ENCODE measurements around the gene C11orf42.

C11orf42 gene

DNA sequence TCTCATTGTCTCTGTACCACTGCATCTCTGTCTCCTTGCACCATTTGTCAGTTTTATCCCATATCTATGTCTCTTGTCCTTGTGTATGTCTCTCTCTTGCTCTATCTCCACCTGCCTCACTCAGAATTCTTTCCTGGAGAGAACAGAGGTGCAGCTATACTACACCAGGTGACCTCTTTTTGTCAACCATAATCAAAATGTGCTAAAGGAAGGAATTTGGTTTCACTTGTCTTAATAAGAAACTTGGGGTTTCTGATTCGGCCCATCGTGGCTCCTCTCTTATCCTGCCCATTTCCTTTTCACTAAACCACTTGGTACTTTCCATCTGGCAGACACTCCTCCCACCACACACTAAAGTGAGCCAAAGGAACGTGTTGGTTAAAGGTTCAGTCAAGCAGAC is 2.0 kb upstream of the C11orf42 start:
- ChIA-PET POLR2A (no interaction called here), CTCF (interaction anchor here (2.4 kb wide), 1 partner anchor 13 kb away, joined by 8 read pairs; no protein-coding TSS in a partner anchor)
- TF ChIP-seq, protein P1, sequence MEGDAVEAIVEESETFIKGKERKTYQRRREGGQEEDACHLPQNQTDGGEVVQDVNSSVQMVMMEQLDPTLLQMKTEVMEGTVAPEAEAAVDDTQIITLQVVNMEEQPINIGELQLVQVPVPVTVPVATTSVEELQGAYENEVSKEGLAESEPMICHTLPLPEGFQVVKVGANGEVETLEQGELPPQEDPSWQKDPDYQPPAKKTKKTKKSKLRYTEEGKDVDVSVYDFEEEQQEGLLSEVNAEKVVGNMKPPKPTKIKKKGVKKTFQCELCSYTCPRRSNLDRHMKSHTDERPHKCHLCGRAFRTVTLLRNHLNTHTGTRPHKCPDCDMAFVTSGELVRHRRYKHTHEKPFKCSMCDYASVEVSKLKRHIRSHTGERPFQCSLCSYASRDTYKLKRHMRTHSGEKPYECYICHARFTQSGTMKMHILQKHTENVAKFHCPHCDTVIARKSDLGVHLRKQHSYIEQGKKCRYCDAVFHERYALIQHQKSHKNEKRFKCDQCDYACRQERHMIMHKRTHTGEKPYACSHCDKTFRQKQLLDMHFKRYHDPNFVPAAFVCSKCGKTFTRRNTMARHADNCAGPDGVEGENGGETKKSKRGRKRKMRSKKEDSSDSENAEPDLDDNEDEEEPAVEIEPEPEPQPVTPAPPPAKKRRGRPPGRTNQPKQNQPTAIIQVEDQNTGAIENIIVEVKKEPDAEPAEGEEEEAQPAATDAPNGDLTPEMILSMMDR (IDR thresholded peaks at IDR 0.05; ENCODE audit: control extremely low read depth, extremely low read depth, low read depth, missing control alignments), result no peak
- no peak for DNase-seq (ENCODE audit: extremely low spot score)

DNA sequence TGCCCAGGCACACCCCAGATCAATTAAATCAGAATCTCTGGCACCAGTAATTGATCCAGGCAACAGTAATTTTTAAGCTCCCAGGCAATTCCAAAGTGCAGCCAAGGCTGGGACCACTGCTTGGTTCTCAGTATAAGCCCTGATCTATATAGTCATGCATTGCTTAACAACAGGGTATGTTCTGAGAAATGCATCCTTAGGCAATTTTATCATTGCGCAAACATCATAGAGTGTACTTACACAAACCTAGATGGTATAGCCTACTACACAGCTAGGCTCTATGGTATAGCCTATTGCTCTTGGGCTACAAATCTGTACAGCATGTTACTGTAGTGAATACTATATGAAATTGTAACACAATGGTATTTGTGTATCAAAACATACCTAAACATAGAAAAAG is 651 bp upstream of the C11orf42 start:
- DNase-seq (ENCODE audit: extremely low spot score), result no peak
- TF ChIP-seq, protein P1 (IDR thresholded peaks at IDR 0.05; ENCODE audit: control extremely low read depth, extremely low read depth, low read depth, missing control alignments), result no peak
- CTCF ChIA-PET, result interaction anchor here (0.9 to 2.4 kb wide), 2 partner anchors 11 to 148 kb away, joined by 5 to 8 read pairs; no protein-coding TSS in a partner anchor
- POLR2A ChIA-PET, result no interaction called here

DNA sequence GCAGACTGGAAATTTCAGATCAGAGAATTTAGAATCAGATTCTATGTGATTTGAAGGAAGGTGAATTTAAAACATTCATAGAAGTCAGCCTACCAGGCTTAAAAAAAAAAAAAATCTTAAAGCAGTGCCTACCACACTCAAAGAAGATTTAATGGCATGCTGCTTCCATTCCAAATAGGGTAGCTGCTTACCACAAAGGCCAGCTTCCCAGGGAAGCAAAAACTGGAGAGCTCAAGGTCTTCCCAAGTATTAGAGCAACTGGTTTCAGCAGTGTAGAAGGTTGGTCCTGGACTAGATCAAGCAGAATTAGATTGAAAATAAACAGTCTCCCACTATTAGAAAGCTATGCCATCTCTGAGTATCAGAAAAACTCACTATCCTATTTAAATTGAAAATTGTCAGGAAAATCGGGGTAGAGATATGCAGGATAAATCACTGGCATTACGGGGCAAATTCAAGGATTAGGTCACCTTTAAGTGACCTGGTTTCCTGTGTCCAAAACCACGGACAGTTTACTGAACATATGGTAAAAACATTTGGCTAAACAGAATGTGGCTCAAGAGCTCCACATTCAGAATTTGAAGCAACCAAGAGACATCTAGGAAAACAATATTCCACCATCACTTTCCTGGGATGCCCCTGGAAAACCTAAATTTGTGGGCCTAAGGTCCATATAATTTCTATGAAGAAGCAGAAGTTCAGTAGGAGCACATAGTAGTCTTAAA is 1.3 kb downstream of the C11orf42 start:
- TF ChIP-seq, protein P1 (IDR thresholded peaks at IDR 0.05; ENCODE audit: control extremely low read depth, extremely low read depth, low read depth, missing control alignments), result no peak
- CTCF ChIA-PET, result interaction anchor here (1.0 to 1.6 kb wide), 7 partner anchors 9 to 147 kb away, joined by 3 to 5 read pairs (median 3); no protein-coding TSS in a partner anchor

DNA sequence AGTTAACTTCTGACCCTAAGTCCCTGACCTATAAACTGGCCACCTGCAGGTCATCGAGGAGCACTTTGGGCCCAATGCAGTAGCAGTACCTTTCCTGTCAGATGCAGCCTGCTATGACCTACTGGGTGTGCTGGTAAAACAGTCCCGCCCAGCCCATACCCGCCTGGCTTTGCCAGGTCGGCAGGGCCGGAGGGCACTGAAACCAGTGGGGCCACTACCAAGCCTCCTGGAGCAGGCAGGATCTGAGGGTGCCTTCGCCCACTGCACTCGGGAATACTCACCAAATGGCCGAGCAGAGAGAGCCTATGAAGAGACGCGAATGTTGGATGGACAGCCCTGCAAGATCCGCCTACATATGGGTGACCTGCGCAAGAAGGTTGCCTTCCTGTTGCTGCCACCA is 4.4 kb downstream of the C11orf42 start:
- TF ChIP-seq, protein P1 (IDR thresholded peaks at IDR 0.05; ENCODE audit: control extremely low read depth, extremely low read depth, low read depth, missing control alignments), result no peak
- POLR2A ChIA-PET, result no interaction called here
- CTCF ChIA-PET, result no interaction called here
- DNase-seq (ENCODE audit: extremely low spot score), result no peak

More for the DNA sequence above, 1.3 kb downstream of the C11orf42 start:
- POLR2A ChIA-PET, result interaction anchor here (0.6 kb wide), 1 partner anchor 127 kb away, joined by 4 read pairs; no protein-coding TSS in a partner anchor
- no peak for DNase-seq (ENCODE audit: extremely low spot score)

DNA sequence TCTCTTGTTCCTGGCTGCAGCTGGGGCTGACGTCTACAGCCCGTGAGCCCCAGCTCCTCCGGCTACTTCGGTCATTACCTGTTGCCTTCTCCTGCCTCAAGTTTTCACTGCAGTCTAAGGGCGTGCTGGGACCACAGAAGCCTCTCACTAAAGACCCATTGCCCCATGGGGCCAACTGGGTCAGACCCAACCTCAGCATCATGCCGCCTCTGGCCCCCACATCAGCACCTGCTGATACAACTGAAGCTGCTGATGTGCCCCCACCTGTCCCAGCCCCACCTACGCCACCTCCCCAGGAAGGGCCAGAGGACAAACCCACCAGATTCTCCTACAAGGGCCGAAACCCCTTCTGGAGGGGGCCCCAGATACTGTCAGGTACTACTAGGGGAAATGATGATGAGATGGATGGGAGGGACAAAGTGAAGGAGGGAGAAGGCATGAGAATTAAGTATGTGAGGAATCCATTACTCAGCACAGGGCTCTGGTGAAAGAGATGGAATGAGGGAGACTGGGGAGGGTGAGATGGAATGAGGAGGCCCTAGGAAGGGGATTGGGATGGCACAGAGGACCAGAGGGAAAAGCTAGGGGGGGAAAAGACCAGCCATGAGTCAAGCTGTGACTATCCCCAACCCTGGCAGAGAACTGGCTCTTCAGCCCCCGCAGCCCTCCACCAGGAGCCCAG is 5.1 kb downstream of the C11orf42 start:
- ChIA-PET POLR2A (no interaction called here), CTCF (no interaction called here)
- TF ChIP-seq, protein P1 (IDR thresholded peaks at IDR 0.05; ENCODE audit: control extremely low read depth, extremely low read depth, low read depth, missing control alignments), result no peak
- no peak for DNase-seq (ENCODE audit: extremely low spot score)

DNA sequence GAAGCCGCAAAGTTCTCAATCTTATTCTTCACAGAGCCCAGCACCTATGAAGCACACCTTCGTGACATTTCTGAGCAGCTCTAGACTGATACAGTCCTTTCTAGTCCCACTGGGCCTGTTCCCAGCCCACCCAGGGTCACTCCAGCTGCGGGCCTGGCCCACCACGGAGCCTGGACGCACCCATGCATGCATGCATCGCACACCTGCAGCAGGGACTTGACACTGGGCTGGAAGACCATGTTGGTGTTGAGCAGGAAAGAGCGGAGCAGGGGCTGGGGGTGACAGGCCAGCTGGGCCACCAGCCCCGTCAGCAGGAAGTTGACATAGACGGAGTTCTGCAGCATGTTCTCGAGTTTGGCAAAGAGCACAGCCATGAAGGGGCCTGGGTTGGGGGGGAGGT is 9.2 kb downstream of the C11orf42 start:
- DNase-seq (ENCODE audit: extremely low spot score), result no peak
- CTCF ChIA-PET, result interaction anchor here (1.0 to 2.5 kb wide), 3 partner anchors 10 to 148 kb away, joined by 3 to 9 read pairs (median 3); no protein-coding TSS in a partner anchor
- POLR2A ChIA-PET, result interaction anchor here (0.6 kb wide), 1 partner anchor 15 kb away, joined by 5 read pairs; no protein-coding TSS in a partner anchor
- TF ChIP-seq, protein P1 (IDR thresholded peaks at IDR 0.05; ENCODE audit: control extremely low read depth, extremely low read depth, low read depth, missing control alignments), result no peak

All from GM10248 (cell line).